Left kidney (tissue), 2 donors: ENCODE results near the gene SS18L1. TPM values are rescaled to one million over a fixed set of nuclear protein-coding genes. Genes with fewer than 3 reads are reported as not detected.

Experiments
- DNase-seq: peaks from one replicate; pipeline ENCODE4 v3.0.0-alpha.2; 2013
- polyA plus RNA-seq: library from polyadenylated mRNA; unstranded; fragments of 120-200 nt; gene quantifications from one replicate; pipeline ENCODE4 v1.2.1, GENCODE V29; 2013; ENCODE audit not compliant: insufficient read length

SS18L1 gene
- polyA plus RNA-seq, 1 donor, result 26.1 TPM

- no peak for DNase-seq
Measured at GRCh38 chr20:62193079-62194025, 49.8 kb downstream of the SS18L1 start.

- DNase-seq, result no peak
Measured at GRCh38 chr20:62195075-62195405, 51.5 kb downstream of the SS18L1 start.

GRCh38 chr20:62195736-62196135 lies 52.2 kb downstream of the SS18L1 start:
- no peak for DNase-seq

- no peak for DNase-seq
Measured at GRCh38 chr20:62196286-62196685, 52.7 kb downstream of the SS18L1 start.

- DNase-seq, result no peak
Measured at GRCh38 chr20:62197311-62197710, 53.7 kb downstream of the SS18L1 start.

- no peak for DNase-seq
Measured at GRCh38 chr20:62197801-62198200, 54.2 kb downstream of the SS18L1 start.

GRCh38 chr20:62198496-62198895 lies 54.9 kb downstream of the SS18L1 start:
- DNase-seq, result no peak

- DNase-seq, result no peak
Measured at GRCh38 chr20:62198931-62199330, 55.4 kb downstream of the SS18L1 start.

GRCh38 chr20:62200491-62201172 lies 57.1 kb downstream of the SS18L1 start:
- no peak for DNase-seq

- DNase-seq, result no peak
Measured at GRCh38 chr20:62201173-62202082, 57.9 kb downstream of the SS18L1 start.

- no peak for DNase-seq
Measured at GRCh38 chr20:62202083-62202395, 58.5 kb downstream of the SS18L1 start.

- no peak for DNase-seq
Measured at GRCh38 chr20:62202676-62203377, 59.3 kb downstream of the SS18L1 start.

GRCh38 chr20:62203378-62204030 lies 59.9 kb downstream of the SS18L1 start:
- no peak for DNase-seq

- no peak for DNase-seq
Measured at GRCh38 chr20:62205618-62206387, 62.2 kb downstream of the SS18L1 start.

GRCh38 chr20:62206388-62206775 lies 62.8 kb downstream of the SS18L1 start:
- no peak for DNase-seq

GRCh38 chr20:62208061-62208794 lies 64.7 kb downstream of the SS18L1 start:
- DNase-seq, result no peak

GRCh38 chr20:62208795-62209755 lies 65.5 kb downstream of the SS18L1 start:
- no peak for DNase-seq

GRCh38 chr20:62209850-62210495 lies 66.4 kb downstream of the SS18L1 start:
- no peak for DNase-seq
